ENCODE results near the gene TTBK1. TPM values are rescaled to one million over a fixed set of nuclear protein-coding genes. Genes with fewer than 3 reads are reported as not detected.

The TTBK1 gene
- total RNA-seq (under 1 TPM in 2 of 7 donors, not detected in 5; 0.03 to 0.11 TPM), polyA plus RNA-seq (under 1 TPM in 1 of 2 donors, not detected in 1; 0.06 TPM)
- long read RNA-seq, donor 1, result 0 reads
- long read RNA-seq, donor 2, result 0 reads
- long read RNA-seq, donor 3, result 0 reads

DNA sequence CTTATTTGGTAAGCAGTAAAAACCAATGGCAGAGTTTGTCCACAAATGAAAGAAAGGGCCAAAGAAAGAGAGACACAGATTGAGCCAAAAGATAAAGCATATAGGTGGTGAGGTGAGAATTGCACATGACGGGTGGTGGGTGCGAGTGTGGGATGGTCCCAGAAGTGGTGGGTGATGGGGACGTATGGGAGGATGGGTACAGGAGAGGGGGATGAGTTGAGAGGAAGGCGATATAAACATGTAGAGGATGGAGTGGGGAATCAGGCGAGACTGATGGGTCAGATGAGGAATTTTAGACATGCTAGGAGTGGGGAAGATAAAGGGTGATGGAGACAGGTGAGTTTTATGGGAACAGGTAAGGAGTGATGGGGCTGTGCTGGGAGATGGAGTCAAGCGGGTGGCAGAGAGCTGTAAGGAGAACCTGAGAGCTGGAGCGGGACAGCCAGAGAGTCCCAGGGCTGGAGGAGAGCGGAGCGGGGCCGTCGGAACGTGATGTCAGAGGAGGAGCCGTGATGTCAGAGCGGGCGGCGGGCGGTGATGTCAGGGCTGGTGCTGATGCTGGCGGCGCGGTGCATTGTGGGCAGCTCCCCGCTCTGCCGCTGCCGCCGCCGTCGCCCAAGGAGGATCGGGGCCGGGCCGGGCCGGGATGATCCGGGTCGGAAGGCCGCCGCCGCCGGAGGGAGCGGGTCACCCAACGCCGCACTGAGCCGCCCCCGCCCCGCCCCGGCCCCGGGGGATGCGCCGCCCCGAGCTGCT, at the start of gene TTBK1:
TTBK1 (plus strand) TSS at position 574 of the 756 bp plus-strand sequence. CDS start 3,180 bp downstream, outside the sequence.
- H3K9me3 ChIP-seq, result no peaks in the 10 kb centered on the region
- WGBS, 3 donors, result 7 to 14% (median 11%) methylated on average over 22 to 47 of the region's 47 CpGs
- TF ChIP-seq, protein P1, sequence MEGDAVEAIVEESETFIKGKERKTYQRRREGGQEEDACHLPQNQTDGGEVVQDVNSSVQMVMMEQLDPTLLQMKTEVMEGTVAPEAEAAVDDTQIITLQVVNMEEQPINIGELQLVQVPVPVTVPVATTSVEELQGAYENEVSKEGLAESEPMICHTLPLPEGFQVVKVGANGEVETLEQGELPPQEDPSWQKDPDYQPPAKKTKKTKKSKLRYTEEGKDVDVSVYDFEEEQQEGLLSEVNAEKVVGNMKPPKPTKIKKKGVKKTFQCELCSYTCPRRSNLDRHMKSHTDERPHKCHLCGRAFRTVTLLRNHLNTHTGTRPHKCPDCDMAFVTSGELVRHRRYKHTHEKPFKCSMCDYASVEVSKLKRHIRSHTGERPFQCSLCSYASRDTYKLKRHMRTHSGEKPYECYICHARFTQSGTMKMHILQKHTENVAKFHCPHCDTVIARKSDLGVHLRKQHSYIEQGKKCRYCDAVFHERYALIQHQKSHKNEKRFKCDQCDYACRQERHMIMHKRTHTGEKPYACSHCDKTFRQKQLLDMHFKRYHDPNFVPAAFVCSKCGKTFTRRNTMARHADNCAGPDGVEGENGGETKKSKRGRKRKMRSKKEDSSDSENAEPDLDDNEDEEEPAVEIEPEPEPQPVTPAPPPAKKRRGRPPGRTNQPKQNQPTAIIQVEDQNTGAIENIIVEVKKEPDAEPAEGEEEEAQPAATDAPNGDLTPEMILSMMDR (IDR thresholded peaks at IDR 0.05), result no peak
- no peak for TF ChIP-seq POLR2A (IDR thresholded peaks at IDR 0.05)
- TF ChIP-seq EP300 (IDR thresholded peaks at IDR 0.05), result no peak
- intact Hi-C loops (cut with DNase I), result no loop called here
- H3K27me3 ChIP-seq, result no peaks in the 10 kb centered on the region
- no peak for DNase-seq
- H3K27ac ChIP-seq, result no peak within 1 kb of the TSS
- H3K4me3 ChIP-seq, result no peak within 1 kb of the TSS
- peaks cover 3% of the 10 kb centered on the region for H3K4me1 ChIP-seq (ENCODE audit: insufficient read depth)
- no peaks in the 10 kb centered on the region for H3K36me3 ChIP-seq

DNA sequence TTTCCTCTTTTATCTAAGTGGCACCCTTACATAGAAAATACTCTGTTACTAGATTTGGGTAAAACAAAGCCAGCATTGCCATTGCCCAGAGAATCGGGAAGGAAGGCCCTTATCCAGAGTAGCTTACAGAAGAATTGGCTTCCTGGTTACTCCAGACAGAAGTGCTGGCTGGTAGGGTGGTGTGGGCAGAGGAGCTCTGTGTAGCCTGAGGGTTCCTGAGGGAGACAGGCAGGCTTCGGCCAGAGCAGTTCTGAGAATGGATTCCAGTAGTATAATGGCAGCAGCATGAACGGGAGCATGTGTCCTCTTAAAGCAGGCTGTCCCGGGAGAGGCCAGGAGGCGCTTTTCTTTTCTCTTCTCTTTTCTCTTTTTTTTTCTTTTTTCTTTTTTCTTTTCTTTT, 49.4 kb upstream of the TTBK1 start:
- Histone ChIP-seq H3K4me3 (no peak overlapping the region), H3K27me3 (no peaks in the 10 kb centered on the region), H3K9me3 (no peaks in the 10 kb centered on the region), H3K27ac (no peak overlapping the region), H3K4me1 (ENCODE audit: insufficient read depth) (no peaks in the 10 kb centered on the region), H3K36me3 (no peaks in the 10 kb centered on the region)
- 89 to 93% (median 92%) methylated on average over 5 of the region's 5 CpGs for WGBS, 3 donors
- DNase-seq, result peak in 2 of 5 donors; percentile 1 to 3
- TF ChIP-seq EP300 (IDR thresholded peaks at IDR 0.05), result no peak
- TF ChIP-seq, protein P1 (IDR thresholded peaks at IDR 0.05), result no peak
- TF ChIP-seq POLR2A (IDR thresholded peaks at IDR 0.05), result no peak
- intact Hi-C loops (cut with DNase I), result no loop called here

DNA sequence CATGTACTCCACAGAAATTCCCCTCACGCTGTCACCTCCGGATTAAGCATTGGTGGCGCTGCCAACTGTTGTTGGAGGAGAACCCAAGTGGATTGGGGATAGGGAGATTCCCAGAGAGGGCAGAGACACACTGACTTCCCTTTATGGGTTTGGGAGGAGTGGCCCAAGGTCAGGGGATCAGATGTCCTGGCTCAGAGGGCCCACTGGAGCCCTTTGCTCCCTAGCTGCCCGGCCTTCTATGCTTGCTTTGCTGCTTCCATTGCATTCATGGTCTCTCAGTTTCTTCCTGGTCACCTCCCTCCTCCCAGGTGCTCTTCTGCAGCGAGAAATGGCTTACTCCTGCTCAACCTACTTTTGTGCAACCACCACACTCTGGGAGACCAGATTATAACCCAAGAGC, 46.9 kb upstream of the TTBK1 start:
- no peak for TF ChIP-seq POLR2A (IDR thresholded peaks at IDR 0.05)
- 78 to 88% (median 82%) methylated on average over 5 of the region's 5 CpGs for WGBS, 3 donors
- no peaks in the 10 kb centered on the region for H3K9me3 ChIP-seq
- no peaks in the 10 kb centered on the region for H3K27me3 ChIP-seq
- H3K27ac ChIP-seq, result no peak overlapping the region
- DNase-seq, result peak in 1 of 5 donors; percentile 2
- H3K4me1 ChIP-seq (ENCODE audit: insufficient read depth), result no peaks in the 10 kb centered on the region
- no peak overlapping the region for H3K4me3 ChIP-seq
- intact Hi-C loops (cut with DNase I), result no loop called here
- no peaks in the 10 kb centered on the region for H3K36me3 ChIP-seq

DNA sequence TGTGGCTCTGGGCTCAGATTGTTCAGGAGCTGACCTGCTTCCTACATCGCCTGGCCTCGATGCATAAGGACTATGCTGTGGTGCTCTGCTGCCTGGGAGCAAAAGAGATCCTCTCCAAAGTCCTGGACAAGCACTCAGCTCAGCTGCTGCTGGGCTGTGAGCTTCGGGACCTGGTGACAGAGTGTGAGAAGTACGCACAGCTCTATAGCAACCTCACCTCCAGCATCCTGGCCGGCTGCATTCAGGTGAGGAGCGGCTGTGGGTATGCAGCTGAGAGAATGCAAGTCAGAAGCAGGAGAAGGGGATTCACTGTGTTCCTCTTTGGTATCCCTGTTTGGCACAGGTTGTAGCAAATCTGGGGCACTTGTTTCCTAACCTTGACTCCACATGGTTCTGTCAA, 43.4 kb upstream of the TTBK1 start:
- Histone ChIP-seq H3K9me3 (no peaks in the 10 kb centered on the region), H3K36me3 (no peaks in the 10 kb centered on the region), H3K27ac (no peak overlapping the region), H3K4me1 (ENCODE audit: insufficient read depth) (no peaks in the 10 kb centered on the region), H3K27me3 (no peaks in the 10 kb centered on the region), H3K4me3 (no peak overlapping the region)
- DNase-seq, result peak in 1 of 5 donors; percentile 4
- intact Hi-C loops (cut with DNase I), result no loop called here
- TF ChIP-seq, protein P1 (IDR thresholded peaks at IDR 0.05), result no peak
- TF ChIP-seq POLR2A (IDR thresholded peaks at IDR 0.05) (no peak), EP300 (IDR thresholded peaks at IDR 0.05) (no peak)
- WGBS, 3 donors, result 87 to 89% (median 87%) methylated on average over 6 of the region's 6 CpGs

DNA sequence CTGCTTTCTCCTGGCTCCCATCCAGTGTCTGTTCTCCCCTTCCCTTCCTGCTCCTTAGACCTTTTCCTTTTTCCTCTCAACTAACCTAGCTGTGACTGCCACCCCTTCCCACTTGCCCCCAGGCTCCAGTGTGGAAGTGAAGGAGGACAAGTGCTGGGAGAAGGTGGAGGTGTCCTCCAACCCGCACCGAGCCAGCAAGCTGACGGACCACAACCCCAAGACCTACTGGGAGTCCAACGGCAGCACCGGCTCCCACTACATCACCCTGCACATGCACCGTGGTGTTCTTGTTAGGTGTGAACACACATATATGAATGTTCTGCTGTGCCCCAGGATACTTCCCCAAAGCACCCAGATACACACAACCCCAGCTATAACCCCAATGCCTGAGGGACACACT, 42.7 kb upstream of the TTBK1 start:
- Histone ChIP-seq H3K4me1 (ENCODE audit: insufficient read depth) (no peaks in the 10 kb centered on the region), H3K36me3 (no peaks in the 10 kb centered on the region), H3K27ac (no peak overlapping the region), H3K4me3 (no peak overlapping the region), H3K9me3 (no peaks in the 10 kb centered on the region), H3K27me3 (no peaks in the 10 kb centered on the region)
- DNase-seq, result peak in 1 of 5 donors; percentile 15
- 80 to 90% (median 83%) methylated on average over 6 of the region's 6 CpGs for WGBS, 3 donors
- no peak for TF ChIP-seq POLR2A (IDR thresholded peaks at IDR 0.05)
- TF ChIP-seq EP300 (IDR thresholded peaks at IDR 0.05), result no peak
- TF ChIP-seq, protein P1 (IDR thresholded peaks at IDR 0.05), result no peak
- intact Hi-C loops (cut with DNase I), result no loop called here
